Hepatocyte (in vitro differentiated cells): Measurements from ENCODE around the gene KCNQ1. TPM values are rescaled to one million over a fixed set of nuclear protein-coding genes. Genes with fewer than 3 reads are reported as not detected.

ENCODE experiments used
- DNase-seq: peaks from one replicate; pipeline ENCODE4 v3.0.0-alpha.2; 2016; ENCODE audit warnings: low spot score
- H2AFZ ChIP-seq: fragments of 200-600 bp; sonication (generic); 2 replicates; pipeline ENCODE4 v1.6.0; 2016; ENCODE audit warnings: antibody characterized with exemption, mild to moderate bottlenecking
- H3K27ac ChIP-seq: fragments of 200-600 bp; sonication (generic); 2 replicates; pipeline ENCODE4 v1.5.1; 2016; ENCODE audit warnings: mild to moderate bottlenecking
- H3K27me3 ChIP-seq: fragments of 200-600 bp; sonication (generic); 2 replicates; pipeline ENCODE4 v1.6.1; 2016
- H3K36me3 ChIP-seq: fragments of 200-600 bp; sonication (generic); replicated peaks from 2 replicates; pipeline ENCODE4 v1.5.1; 2016; ENCODE audit warnings: low read depth; ENCODE audit not compliant: insufficient read depth
- H3K4me1 ChIP-seq: fragments of 200-600 bp; sonication (generic); 2 replicates; pipeline ENCODE4 v1.5.1; 2016; ENCODE audit warnings: mild to moderate bottlenecking, moderate library complexity; ENCODE audit not compliant: insufficient read depth
- H3K4me2 ChIP-seq: fragments of 200-600 bp; sonication (generic); 2 replicates; pipeline ENCODE4 v1.6.0; 2016
- H3K4me3 ChIP-seq: fragments of 200-600 bp; sonication (generic); 2 replicates; pipeline ENCODE4 v1.5.1; 2016; ENCODE audit warnings: mild to moderate bottlenecking
- H3K79me2 ChIP-seq: fragments of 200-600 bp; sonication (generic); 2 replicates; pipeline ENCODE4 v1.6.0; 2017; ENCODE audit warnings: mild to moderate bottlenecking
- H3K9me2 ChIP-seq: fragments of 200-600 bp; sonication (generic); replicated peaks from 2 replicates; pipeline ENCODE4 v1.6.0; 2017; ENCODE audit warnings: mild to moderate bottlenecking; ENCODE audit not compliant: insufficient read depth
- H3K9me3 ChIP-seq: fragments of 200-600 bp; sonication (generic); 2 replicates; pipeline ENCODE4 v1.5.1; 2016; ENCODE audit warnings: low read depth, mild to moderate bottlenecking
- H4K20me1 ChIP-seq: fragments of 200-600 bp; sonication (generic); 2 replicates; pipeline ENCODE4 v1.6.0; 2016; ENCODE audit warnings: mild to moderate bottlenecking; ENCODE audit not compliant: insufficient read depth, poor library complexity, severe bottlenecking
- EZH2 ChIP-seq: fragments of 200-600 bp; sonication (generic); IDR thresholded peaks from 2 replicates; pipeline ENCODE4 v1.6.1; 2016; ENCODE audit warnings: antibody characterized with exemption, mild to moderate bottlenecking, borderline replicate concordance
- EZH2phosphoT487 ChIP-seq: fragments of 200-600 bp; sonication (generic); IDR thresholded peaks from one replicate; pipeline ENCODE4 v1.6.1; 2018; ENCODE audit warnings: antibody characterized with exemption, mild to moderate bottlenecking, low read depth, moderate library complexity; ENCODE audit not compliant: unreplicated experiment, severe bottlenecking
- WGBS: methylation state at CpG from one replicate; pipeline ENCODE4 v1.1.6; 2016; ENCODE audit warnings: low lambda C conversion rate; ENCODE audit errors: missing lambda C conversion rate; 5-methylcytosine and 5-hydroxymethylcytosine counted together
- polyA plus RNA-seq: library from polyadenylated mRNA; unstranded; fragments of >200 nt; fragmentation: Nextera tagmentation; extraction: Ambion mirVana; gene quantifications from 2 replicates; pipeline ENCODE4 v1.2.1, GENCODE V29; 2016
- total RNA-seq: library from RNA; depleted of rRNA; stranded (reverse); fragments of >200 nt; gene quantifications from 2 replicates; pipeline ENCODE4 v1.2.3, GENCODE V29; 2014
- TF ChIP-seq, protein P1 (sequence below): fragments of 200-600 bp; sonication (generic); IDR thresholded peaks from 2 replicates; pipeline ENCODE4 v1.5.1; 2016; ENCODE audit warnings: antibody characterized with exemption, mild to moderate bottlenecking; ENCODE audit not compliant: poor library complexity

Gene KCNQ1
- total and polyA plus RNA-seq, 2 experiments from 2014 or later = 1.8 to 6.4 TPM

DNA sequence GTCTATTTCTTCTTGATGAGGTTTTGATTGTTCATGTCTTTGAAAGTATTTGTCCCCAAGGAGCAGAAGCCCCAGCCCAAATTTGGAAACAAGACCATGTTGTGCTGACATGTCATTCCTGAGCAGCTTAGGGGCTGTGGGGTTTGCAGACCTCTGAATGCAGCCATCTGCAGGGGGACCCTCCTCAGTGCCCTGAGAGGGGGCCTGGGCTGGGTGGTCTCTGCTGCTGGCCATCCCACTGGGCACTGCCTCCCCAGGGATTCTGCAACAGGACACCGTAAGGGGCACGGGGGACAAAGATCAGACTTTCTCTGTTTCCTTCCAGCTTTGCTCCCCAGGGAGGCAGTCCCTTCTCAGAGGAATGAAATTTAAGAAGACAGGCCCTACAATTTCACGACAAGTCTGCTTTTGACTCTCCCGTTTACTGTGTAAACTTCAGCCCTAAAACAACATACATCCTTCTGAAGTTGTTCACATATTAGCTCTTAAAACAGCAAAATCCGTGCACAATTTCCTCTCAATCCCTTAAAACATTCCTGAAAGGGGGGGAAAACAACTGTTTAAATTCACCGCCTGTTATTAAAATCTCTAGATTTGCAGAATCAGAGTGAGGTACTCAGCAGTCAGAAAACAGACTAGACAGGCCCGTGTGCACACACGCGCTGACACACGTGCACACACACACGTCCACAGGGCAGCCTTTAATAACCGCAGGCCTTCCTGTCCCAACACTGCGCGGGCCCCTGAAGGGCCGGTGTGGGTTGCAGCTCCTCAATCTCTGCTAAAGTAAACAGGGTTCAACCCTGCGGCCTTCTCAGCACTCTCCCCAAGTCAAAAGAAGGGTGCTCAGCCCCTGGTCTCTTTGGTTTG lies 109.8 kb downstream of the KCNQ1 start:
- TF ChIP-seq, protein P1, sequence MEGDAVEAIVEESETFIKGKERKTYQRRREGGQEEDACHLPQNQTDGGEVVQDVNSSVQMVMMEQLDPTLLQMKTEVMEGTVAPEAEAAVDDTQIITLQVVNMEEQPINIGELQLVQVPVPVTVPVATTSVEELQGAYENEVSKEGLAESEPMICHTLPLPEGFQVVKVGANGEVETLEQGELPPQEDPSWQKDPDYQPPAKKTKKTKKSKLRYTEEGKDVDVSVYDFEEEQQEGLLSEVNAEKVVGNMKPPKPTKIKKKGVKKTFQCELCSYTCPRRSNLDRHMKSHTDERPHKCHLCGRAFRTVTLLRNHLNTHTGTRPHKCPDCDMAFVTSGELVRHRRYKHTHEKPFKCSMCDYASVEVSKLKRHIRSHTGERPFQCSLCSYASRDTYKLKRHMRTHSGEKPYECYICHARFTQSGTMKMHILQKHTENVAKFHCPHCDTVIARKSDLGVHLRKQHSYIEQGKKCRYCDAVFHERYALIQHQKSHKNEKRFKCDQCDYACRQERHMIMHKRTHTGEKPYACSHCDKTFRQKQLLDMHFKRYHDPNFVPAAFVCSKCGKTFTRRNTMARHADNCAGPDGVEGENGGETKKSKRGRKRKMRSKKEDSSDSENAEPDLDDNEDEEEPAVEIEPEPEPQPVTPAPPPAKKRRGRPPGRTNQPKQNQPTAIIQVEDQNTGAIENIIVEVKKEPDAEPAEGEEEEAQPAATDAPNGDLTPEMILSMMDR = no peak
- TF ChIP-seq EZH2 = no peak
- no peak for TF ChIP-seq EZH2phosphoT487

DNA sequence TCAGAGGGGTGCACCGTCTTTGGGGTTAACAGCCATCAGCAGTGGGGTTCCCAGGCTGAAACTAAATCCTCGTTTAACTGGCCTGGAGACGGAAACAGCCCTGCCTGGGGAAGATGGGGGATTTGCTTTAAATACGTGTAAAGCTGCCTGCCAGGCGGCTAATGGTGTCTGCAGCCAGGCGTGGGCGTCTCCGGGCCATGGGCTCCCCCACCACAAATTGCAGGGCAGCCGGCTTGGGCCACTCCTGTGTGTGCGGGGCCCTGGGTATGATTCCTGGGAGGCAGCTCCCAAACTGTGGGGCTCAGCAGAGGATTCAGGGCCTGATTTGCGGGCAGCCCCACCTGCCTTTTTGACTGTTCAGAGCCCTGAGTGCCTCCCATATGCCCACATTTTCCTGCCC lies 110.5 kb downstream of the KCNQ1 start:
- 58% methylated on average over 11 of the region's 11 CpGs for WGBS

More for the DNA sequence above, 109.8 kb downstream of the KCNQ1 start:
- Histone ChIP-seq H3K4me3 (no peak overlapping the region), H3K27me3 (no peaks in the 10 kb centered on the region), H3K27ac (peak overlapping the region; percentile 57), H3K9me2 (no peaks in the 10 kb centered on the region), H2AFZ (no peak overlapping the region), H4K20me1 (no peaks in the 10 kb centered on the region), H3K36me3 (no peaks in the 10 kb centered on the region), H3K4me1 (peaks cover 14% of the 10 kb centered on the region), H3K79me2 (no peaks in the 10 kb centered on the region), H3K9me3 (no peaks in the 10 kb centered on the region), H3K4me2 (no peak overlapping the region)
- no peak for DNase-seq
- 55% methylated on average over 16 of the region's 16 CpGs for WGBS

DNA sequence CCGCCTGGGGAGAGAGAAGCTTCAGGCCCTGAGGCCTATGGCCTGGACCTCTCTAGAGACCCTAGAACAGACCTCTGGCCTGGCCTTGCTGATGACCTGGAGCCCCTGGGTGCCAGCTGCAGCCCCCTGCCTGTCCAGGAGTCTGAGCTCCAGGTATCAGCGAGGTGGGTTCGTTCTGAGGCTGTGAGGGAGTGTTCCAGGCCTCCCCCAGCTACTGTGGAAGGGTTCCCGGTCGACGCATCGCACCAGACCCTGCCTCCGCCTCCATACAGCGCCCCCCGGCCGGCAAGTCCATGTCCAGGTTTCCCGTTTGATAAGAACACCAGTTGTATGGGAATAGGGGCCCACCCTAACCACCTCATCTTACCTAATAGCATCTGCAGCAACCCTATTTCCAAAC lies 111.1 kb downstream of the KCNQ1 start:
- Histone ChIP-seq H3K9me2 (no peaks in the 10 kb centered on the region), H3K9me3 (no peaks in the 10 kb centered on the region), H3K36me3 (no peaks in the 10 kb centered on the region), H4K20me1 (no peaks in the 10 kb centered on the region), H3K4me3 (no peak overlapping the region), H3K79me2 (no peaks in the 10 kb centered on the region), H3K4me1 (peaks cover 14% of the 10 kb centered on the region), H3K27ac (peak overlapping the region; percentile 57), H3K27me3 (no peaks in the 10 kb centered on the region), H3K4me2 (no peak overlapping the region), H2AFZ (no peak overlapping the region)
- 89% methylated on average over 12 of the region's 12 CpGs for WGBS
- no peak for DNase-seq
- no peak for TF ChIP-seq EZH2phosphoT487

More for the DNA sequence above, 110.5 kb downstream of the KCNQ1 start:
- no peaks in the 10 kb centered on the region for H4K20me1 ChIP-seq
- DNase-seq = no peak
- TF ChIP-seq, protein P1 = no peak
- no peak for TF ChIP-seq EZH2phosphoT487
- TF ChIP-seq EZH2 = no peak
- H3K9me3 ChIP-seq = no peaks in the 10 kb centered on the region
- no peaks in the 10 kb centered on the region for H3K36me3 ChIP-seq
- no peak overlapping the region for H3K4me3 ChIP-seq
- no peaks in the 10 kb centered on the region for H3K79me2 ChIP-seq
- H3K27me3 ChIP-seq = no peaks in the 10 kb centered on the region
- H2AFZ ChIP-seq = no peak overlapping the region
- peak overlapping the region; percentile 57 for H3K27ac ChIP-seq
- H3K4me1 ChIP-seq = peaks cover 14% of the 10 kb centered on the region
- H3K9me2 ChIP-seq = no peaks in the 10 kb centered on the region
- H3K4me2 ChIP-seq = no peak overlapping the region

DNA sequence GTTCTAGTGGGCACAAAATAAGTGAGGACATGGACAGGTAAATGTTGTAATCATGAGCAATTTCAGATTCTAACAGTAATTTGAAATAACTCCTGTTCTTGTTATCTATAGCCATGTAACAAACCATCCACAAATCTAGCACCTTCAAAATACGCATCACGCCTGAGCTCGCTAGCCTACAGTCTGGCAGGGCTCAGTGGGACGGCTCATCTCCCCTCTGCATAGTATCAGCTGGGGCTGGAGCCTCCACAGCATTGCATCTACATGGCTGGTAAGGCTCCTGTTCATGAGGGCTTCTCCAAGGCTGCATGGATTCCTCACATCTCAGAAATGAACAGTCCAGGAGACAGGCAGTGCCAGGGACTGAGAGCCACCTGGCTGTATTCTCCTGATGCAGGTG lies 112.6 kb downstream of the KCNQ1 start:
- Histone ChIP-seq H3K36me3 (no peaks in the 10 kb centered on the region), H3K9me3 (no peaks in the 10 kb centered on the region), H3K9me2 (no peaks in the 10 kb centered on the region), H3K79me2 (no peaks in the 10 kb centered on the region), H3K4me3 (no peak overlapping the region), H4K20me1 (no peaks in the 10 kb centered on the region), H3K27ac (peak overlapping the region; percentile 61), H2AFZ (no peak overlapping the region), H3K4me1 (peaks cover 16% of the 10 kb centered on the region), H3K27me3 (no peaks in the 10 kb centered on the region), H3K4me2 (no peak overlapping the region)
- TF ChIP-seq EZH2 (no peak), EZH2phosphoT487 (no peak)
- TF ChIP-seq, protein P1 = no peak
- no peak for DNase-seq
- WGBS = 99% methylated on average over 4 of the region's 4 CpGs
